ENCODE results near the gene BICD2.

The BICD2 gene

GRCh38 chr9:92786298-92786697 lies 21.7 kb upstream of the BICD2 start:
- in situ Hi-C loops (cut with MboI; ENCODE audit: low sequenced_read_pairs, unreplicated experiment) = loop anchor here (10.0 to 25.0 kb wide), 3 partner anchors 71 to 649 kb away; partner anchors contain the start of gene ASPN

GRCh38 chr9:92781899-92782298 lies 17.3 kb upstream of the BICD2 start:
- TF ChIP-seq CTCF (IDR thresholded peaks at IDR 0.05; ENCODE audit: borderline replicate concordance, control extremely low read depth, extremely low read depth, insufficient read depth, missing control alignments) = no peak
- DNase-seq (ENCODE audit: low spot score) = no peak
- in situ Hi-C loops (cut with MboI; ENCODE audit: low sequenced_read_pairs, unreplicated experiment) = loop anchor here (10.0 to 25.0 kb wide), 3 partner anchors 67 to 645 kb away; partner anchors contain the start of gene ASPN

More at GRCh38 chr9:92786298-92786697, 21.7 kb upstream of the BICD2 start:
- DNase-seq (ENCODE audit: low spot score) = no peak
- TF ChIP-seq CTCF (IDR thresholded peaks at IDR 0.05; ENCODE audit: borderline replicate concordance, control extremely low read depth, extremely low read depth, insufficient read depth, missing control alignments) = no peak

- in situ Hi-C loops (cut with MboI; ENCODE audit: low sequenced_read_pairs, unreplicated experiment) = loop anchor here (10.0 to 25.0 kb wide), 3 partner anchors 65 to 643 kb away; partner anchors contain the start of gene ASPN
- no peak for TF ChIP-seq CTCF (IDR thresholded peaks at IDR 0.05; ENCODE audit: borderline replicate concordance, control extremely low read depth, extremely low read depth, insufficient read depth, missing control alignments)
- DNase-seq (ENCODE audit: low spot score) = no peak
Observed at GRCh38 chr9:92780206-92780605, 15.6 kb upstream of the BICD2 start.

- no peak for TF ChIP-seq CTCF (IDR thresholded peaks at IDR 0.05; ENCODE audit: borderline replicate concordance, control extremely low read depth, extremely low read depth, insufficient read depth, missing control alignments)
- DNase-seq (ENCODE audit: low spot score) = no peak
- in situ Hi-C loops (cut with MboI; ENCODE audit: low sequenced_read_pairs, unreplicated experiment) = loop anchor here (25.0 kb wide), 2 partner anchors 288 to 638 kb away; partner anchors contain the start of gene ASPN
Observed at GRCh38 chr9:92775466-92775865, 10.8 kb upstream of the BICD2 start.

GRCh38 chr9:92774274-92774673 lies 9.6 kb upstream of the BICD2 start:
- in situ Hi-C loops (cut with MboI; ENCODE audit: low sequenced_read_pairs, unreplicated experiment) = no loop called here
- DNase-seq (ENCODE audit: low spot score) = no peak
- TF ChIP-seq CTCF (IDR thresholded peaks at IDR 0.05; ENCODE audit: borderline replicate concordance, control extremely low read depth, extremely low read depth, insufficient read depth, missing control alignments) = no peak

- in situ Hi-C loops (cut with MboI; ENCODE audit: low sequenced_read_pairs, unreplicated experiment) = no loop called here
- no peak for TF ChIP-seq CTCF (IDR thresholded peaks at IDR 0.05; ENCODE audit: borderline replicate concordance, control extremely low read depth, extremely low read depth, insufficient read depth, missing control alignments)
- no peak for DNase-seq (ENCODE audit: low spot score)
Observed at GRCh38 chr9:92773810-92774209, 9.2 kb upstream of the BICD2 start.

All from GM13976 (cell line).